HG03432 (cell line): ENCODE data around the gene PDE4D.
"Not testable (repeated sequence)": the region's sequence is repeated elsewhere in the genome, so short reads cannot be mapped to it uniquely, and the experiment has no call there.

Experiments used
- ATAC-seq: cut with Tn5 transposase; IDR thresholded peaks from one replicate; pipeline ENCODE4 v1.9.1; 2021; ENCODE audit warnings: mild to moderate bottlenecking, moderate library complexity; ENCODE audit not compliant: unreplicated experiment

Gene PDE4D

GRCh38 chr5:59317023-59317773 is 576.3 kb downstream of the PDE4D start:
- no peak for ATAC-seq

- ATAC-seq: no peak
Observed at GRCh38 chr5:59312223-59312622, 581.3 kb downstream of the PDE4D start.

DNA sequence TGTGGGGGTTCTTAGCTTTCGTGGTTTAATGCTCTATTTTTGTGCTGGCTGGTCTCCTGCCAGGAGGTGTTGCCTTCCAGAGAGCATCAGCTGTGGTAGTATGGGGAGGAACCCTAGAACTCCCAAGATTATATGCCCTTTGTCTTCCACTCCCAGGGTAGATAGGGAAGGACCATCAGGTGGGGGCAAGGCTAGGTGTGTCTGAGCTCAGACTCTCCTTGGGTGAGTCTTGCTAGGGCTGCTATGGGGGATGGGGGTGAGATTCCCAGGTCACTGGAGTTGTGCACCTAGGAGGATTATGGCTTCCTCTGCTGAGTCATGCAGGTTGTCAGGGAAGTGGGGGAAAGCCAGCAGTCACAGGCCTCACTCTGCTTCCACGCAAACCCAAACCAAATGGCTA is 584.8 kb downstream of the PDE4D start:
- not testable (repeated sequence) for ATAC-seq

DNA sequence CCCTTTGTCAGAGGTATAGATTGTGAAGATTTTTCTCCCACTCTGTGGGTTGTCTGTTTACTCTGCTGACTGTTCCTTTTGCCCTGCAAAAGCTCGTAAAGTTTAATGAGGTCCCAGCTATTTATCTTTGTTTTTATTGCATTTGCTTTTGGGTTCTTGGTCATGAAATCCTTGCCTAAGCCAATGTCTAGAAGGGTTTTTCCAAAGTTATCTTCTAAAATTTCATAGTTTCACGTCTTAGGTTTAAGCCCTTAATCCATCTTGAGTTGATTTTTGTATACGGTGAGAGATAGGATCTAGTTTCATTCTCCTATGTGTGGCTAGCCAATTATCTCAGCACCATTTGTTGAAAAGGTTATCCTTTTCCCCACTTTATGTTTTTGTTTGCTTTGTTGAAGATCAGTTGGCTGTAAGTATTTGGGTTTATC is 590.2 kb downstream of the PDE4D start:
- ATAC-seq: not testable (repeated sequence)

DNA sequence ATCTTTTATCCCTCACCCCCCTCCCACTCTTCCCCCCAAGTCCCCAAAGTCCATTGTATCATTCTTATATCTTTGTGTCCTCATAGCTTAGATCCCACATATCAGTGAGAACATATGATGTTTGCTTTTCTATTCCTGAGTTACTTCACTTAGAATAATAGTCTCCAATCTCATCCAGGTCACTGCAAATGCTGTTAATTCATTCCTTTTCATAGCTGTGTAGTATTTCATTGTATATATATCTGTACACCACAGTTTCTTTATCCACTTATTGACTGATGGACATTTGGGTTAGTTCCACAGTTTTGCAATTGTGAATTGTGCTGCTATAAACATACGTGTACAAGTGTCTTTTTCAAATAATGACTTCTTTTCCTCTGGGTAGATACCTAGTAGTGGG is 591.0 kb downstream of the PDE4D start:
- ATAC-seq: not testable (repeated sequence)

DNA sequence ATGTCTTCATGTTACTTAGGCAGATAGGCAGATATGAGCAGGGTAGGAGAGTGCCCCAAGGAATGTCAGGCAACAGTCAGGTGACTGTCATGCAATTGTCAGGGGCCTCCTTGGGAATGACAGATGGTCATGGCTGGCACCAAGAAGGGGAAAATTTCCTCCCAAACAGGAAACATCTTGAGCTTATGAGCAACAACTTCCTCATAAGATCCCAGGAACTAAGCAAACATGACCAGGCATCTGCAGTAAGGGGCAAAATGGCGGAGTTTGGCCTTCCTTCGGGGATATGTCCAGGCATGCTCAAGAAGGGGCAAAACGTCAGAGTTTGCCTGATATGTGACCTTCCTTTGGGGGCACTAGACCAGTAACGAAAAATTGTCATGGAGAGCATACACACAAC is 591.8 kb downstream of the PDE4D start:
- no peak for ATAC-seq

DNA sequence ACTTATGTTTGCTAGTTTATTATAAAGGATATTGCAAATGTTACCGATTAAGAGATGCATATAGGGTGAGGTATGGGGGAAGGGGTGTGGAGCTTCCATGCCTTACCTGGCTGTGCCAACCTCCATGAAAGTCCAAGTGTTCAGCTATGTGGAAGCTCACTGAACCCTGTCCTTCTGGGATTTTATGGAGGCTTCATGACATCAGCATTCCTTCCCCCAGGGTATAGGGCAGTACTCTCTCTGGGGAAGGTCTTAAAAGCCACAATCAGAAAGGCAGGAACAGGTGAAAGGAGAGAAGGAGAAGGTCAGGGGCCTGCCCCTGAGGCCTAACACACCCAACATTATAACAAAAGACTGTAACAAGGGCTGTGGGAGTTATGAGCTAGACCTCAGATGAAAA is 592.6 kb downstream of the PDE4D start:
- ATAC-seq: no peak

DNA sequence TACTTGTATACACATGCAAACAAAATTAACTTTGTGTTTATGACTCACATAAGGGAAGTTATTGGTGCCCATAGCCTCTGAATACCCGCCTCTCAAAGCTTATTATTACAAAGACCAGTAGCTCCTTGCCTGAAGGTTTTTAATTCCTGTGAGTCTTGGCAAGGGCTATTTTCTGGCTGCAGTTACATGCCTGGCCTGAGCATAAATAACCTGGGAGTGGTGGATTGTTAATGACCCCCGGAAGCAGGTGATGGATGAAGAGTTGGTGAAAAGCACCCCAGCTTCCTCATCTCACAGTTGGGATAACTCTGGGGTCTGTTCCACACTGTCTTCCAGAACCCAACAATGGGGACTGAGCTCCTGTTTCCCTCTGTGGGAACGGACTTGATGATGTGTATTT is 594.5 kb downstream of the PDE4D start:
- ATAC-seq: no peak

DNA sequence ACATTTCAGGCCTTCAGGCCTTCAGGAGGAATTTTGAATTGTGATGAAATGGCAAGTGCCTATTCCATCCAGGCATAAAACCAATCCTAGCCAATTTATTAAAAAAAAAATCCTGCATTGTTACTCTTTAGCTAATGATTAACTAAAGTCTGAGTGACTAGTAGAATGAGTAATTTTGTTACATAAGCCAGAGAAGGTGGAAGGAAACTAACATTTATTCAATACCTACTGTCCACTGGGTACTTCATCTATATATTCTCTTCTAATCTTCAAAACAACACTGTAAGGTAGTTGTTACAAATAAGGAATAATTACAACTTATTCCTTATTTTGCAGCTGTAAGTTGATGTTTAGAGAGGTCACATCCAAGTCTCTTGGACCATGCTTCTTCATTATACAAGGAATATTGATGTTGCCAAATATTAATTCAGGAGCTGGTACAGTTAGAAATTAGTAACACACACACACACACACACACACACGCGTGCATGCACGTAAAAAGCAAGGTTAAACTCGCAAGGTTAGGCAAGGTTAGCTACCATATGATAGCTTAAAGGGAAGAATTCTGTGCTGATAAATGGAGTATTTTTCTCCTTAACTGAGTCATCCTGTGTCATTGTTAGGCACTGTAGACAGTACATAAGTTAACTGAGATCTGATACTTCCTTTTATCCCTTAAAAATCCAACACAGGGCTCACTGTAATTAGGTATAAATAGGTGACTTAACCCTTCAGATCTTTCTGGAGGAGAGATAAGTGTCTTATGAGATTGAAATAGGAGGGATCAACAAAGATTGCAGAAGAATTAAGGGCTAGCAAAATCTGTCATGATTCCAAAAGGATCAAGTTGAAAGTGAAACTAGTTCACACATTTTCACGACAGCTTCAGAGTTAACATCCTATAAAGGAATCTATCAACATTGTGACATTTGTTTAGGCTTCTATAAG is 596.9 kb downstream of the PDE4D start:
- no peak for ATAC-seq

GRCh38 chr5:59293700-59294099 is 599.8 kb downstream of the PDE4D start:
- ATAC-seq: no peak

DNA sequence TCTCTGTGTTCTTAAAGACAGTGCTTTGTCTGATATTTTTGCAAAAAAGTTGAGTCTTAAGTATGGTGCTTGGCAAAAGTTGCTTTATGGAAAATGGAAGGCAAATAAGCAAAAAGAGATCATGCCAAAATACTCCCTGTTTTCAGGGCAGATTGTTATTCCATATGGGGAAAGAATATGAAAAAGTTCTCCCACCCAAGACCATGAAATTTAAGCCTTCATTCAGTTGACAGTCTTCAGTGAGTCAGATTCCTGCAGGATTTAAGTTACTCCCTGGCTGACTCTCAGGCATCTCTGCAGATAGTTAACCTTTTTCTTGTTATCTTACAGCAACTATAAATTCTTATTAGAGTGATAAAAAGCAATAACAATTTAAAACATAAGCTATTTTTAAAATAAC is 601.6 kb downstream of the PDE4D start:
- ATAC-seq: no peak

DNA sequence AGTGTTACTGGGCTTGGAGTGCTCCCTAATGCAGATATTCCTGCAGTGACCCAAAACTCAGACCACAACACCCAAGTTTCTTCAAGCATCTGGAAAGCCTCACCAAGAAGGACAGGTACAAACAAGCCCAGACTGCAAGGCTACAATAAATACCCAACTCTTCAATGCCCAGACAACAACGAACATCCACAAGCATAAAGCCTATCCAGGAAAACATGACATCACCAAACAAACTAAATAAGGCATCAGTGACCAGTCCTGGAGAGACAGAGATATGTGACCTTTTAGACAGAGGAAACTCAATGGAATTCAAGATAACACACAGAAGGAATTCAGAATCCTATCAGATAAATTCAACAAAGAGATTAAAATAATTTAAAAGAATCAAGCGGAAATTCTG is 605.6 kb downstream of the PDE4D start:
- no peak for ATAC-seq

DNA sequence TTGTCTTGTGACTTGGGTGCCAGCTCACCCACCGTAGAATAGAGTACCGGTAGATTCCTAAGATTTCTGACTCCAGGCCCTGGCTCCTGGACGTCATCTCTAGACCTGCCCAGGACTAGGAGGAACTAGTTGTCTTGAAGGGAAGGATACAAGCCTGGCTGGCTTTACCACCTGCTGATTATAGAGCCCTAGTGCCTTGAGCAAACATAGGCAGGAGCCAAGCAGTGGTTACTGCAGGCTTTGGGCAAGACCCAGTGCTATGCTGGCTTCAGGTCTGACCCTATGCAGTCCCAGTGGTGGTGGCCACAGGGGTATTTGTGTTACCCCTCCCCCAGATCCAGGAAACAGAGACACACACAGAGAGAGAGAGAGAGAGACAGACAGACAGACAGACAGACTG is 606.2 kb downstream of the PDE4D start:
- ATAC-seq: no peak

- no peak for ATAC-seq
Observed at GRCh38 chr5:59286510-59286909, 607.0 kb downstream of the PDE4D start.

DNA sequence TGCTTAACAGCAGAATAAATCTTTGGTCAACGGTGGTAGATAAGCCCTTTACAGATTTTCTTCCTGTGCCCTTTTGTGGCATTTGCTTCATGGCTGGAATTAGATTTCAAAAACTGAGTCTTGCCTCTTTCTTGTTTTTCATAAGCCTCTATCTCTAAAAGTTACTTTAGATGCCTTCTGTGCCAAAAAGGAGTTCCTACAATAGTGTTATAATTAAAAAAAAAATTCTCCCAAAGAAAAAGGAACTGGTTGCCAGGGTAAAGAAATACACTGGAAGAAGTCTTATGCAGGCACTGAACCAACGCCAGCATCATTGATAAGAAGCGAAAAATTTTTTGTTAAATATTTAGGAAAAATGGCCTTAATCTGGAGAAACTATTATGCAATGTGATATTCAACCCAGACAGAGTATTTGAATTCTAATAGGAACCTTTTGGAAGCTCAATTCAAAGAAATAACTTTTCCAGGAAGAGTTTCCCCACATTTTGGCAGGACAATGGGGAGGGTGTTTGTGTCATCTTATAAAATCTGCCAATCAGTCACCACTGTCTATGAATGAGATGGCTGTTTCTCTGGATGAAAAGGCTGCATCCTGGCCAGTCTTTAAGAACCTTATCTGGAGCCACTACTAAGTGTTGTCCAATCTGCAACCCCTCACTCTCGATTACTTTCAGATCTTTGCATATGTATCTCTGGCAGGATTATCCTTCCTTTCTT is 608.1 kb downstream of the PDE4D start:
- ATAC-seq: no peak

GRCh38 chr5:59282726-59283125 is 610.8 kb downstream of the PDE4D start:
- no peak for ATAC-seq

GRCh38 chr5:59279979-59280378 is 613.5 kb downstream of the PDE4D start:
- no peak for ATAC-seq

DNA sequence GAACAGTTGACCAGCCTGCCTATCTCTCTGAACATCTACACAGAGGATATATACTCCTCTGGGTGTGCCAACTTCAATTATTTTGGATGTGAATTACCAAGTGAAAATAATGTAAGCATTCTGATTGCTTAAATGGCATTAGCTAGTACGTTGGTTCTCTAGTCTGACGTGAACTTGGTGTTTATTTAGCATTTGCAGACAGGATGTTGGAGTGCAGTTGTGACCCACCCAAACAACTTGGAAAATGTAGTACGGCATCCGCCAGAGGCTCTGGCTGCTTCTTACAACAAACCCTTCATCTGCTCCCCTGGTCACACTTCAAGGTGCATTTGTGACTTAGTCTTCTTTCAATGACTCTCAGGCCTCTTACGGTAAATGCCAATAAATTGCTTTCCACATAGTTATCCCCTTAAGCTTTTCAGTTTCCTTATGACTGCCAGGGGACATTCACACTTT is 616.6 kb downstream of the PDE4D start:
- ATAC-seq: no peak

DNA sequence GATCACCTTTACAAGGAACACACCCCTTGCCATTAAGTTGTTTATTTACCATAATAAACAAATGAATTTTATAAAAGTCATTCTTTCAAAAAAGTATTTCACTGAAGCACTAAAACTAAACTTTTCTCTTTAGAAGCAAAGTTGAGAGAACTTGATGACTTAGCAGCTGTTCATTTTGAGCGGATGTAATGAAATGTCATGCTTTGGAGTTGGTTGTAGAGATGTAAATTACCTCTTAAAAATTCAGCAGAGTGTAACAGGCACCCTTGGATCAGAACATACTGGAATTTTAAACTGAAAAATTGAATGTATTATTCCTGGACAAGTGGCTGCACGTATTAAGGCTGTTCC is 617.2 kb downstream of the PDE4D start:
- ATAC-seq: no peak

DNA sequence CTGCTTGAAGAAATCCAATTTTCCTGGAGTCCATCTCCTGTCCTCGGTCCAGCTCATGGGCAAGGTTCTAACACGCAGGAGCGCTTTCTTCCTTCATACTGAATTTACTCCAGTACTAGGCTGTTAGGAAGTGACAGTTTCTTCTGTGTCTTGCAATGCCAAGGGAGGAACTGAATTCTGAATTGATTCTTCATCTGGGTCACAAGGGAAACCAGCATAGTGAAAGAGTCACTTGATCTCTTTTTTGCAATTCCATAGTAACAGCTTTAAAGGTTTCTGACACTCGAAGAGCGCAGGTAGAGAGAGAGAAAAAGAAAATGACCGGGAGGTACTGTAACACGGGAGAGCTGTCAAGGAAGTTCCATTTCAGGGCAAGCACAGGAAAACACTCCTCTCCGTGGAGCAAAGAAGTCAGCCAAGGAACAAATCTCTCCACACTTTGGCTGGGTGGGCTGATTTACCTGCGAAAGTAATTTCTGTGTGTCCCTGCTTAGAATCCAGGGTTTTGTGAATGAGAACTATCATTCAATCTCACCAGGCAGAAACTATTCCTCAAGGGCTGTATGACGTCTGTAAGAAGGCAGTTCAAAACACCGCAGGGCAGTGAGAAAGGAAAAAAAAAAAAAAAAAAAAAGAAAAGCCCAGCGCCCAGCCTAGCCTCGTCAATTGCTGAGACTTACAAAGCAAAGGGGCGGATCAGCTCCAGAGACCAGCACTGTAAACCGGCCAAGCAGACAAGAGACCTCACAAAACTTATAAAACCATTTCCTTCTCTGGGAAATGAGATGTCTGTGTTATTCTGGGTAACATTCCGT is 617.8 kb downstream of the PDE4D start:
- no peak for ATAC-seq

DNA sequence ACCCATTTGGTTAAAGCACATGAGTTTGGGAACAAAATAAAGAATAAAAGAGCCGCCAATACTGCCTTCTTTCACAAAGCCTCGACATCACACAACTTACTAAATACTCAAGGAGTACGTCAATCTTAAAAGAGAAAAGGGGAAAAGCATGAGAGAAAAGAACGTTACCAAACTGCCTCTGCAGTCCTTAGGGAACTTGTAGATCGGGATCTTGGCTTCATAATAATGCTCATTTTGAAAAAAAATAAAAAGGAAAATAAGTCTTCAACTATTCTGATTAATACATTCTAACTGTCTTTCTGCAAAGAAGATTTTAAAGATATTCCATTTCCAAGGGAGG is 618.4 kb downstream of the PDE4D start:
- ATAC-seq: no peak
